GM12892 (cell line): ENCODE results near the gene GABRA5.

ENCODE experiments used
- POLR2A ChIP-seq: IDR thresholded peaks from 2 replicates; pipeline ENCODE4 v1.6.1; 2011; ENCODE audit warnings: low read depth, low read length, control low read depth
- POLR2AphosphoS5 ChIP-seq: IDR thresholded peaks from 2 replicates; pipeline ENCODE4 v1.6.1; 2011; ENCODE audit warnings: low read depth, low read length, control low read depth
- TAF1 ChIP-seq: IDR thresholded peaks from 2 replicates; pipeline ENCODE4 v1.6.1; 2011; ENCODE audit warnings: low read depth, mild to moderate bottlenecking, control low read depth, low read length, borderline replicate concordance

GRCh38 chr15:26882112-26882511, 15.2 kb downstream of the GABRA5 start:
- no peak for TF ChIP-seq POLR2A
- TF ChIP-seq POLR2AphosphoS5, result no peak
- no peak for TF ChIP-seq TAF1
